HFFc6 (cell line): ENCODE data around the gene FN3K. TPM values are rescaled to one million over a fixed set of nuclear protein-coding genes. Genes with fewer than 3 reads are reported as not detected.

ENCODE experiments used
- DNase-seq: peaks from one replicate; pipeline ENCODE4 v3.0.0-alpha.2; 2018
- H3K27ac Mint-ChIP-seq: 2 replicates; pipeline ENCODE4 v1.8.0; 2020; ENCODE audit warnings: mild to moderate bottlenecking, mixed read lengths
- H3K27me3 Mint-ChIP-seq: 2 replicates; pipeline ENCODE4 v1.8.0; 2021; ENCODE audit warnings: mild to moderate bottlenecking, moderate library complexity, mixed read lengths; ENCODE audit not compliant: insufficient read depth
- H3K36me3 Mint-ChIP-seq: 2 replicates; pipeline ENCODE4 v1.8.0; 2021; ENCODE audit warnings: low read depth, mixed read lengths
- H3K4me1 Mint-ChIP-seq: 2 replicates; pipeline ENCODE4 v1.8.0; 2020; ENCODE audit warnings: low read depth, mixed read lengths
- H3K4me3 Mint-ChIP-seq: 2 replicates; pipeline ENCODE4 v1.8.0; 2020; ENCODE audit warnings: mild to moderate bottlenecking, moderate library complexity, mixed read lengths
- H3K9me3 Mint-ChIP-seq: 2 replicates; pipeline ENCODE4 v1.8.0; 2020; ENCODE audit warnings: mild to moderate bottlenecking, mixed read lengths
- CTCF ChIP-seq: fragments of 200-600 bp; sonication (generic); IDR thresholded peaks from 2 replicates; pipeline ENCODE4 v1.5.0; 2021; ENCODE audit warnings: antibody characterized with exemption, mild to moderate bottlenecking
- total RNA-seq, 6 experiments: library from RNA; stranded (reverse); fragmentation: NEBNext Ultra II Directional; extraction: Animal tissue kit (Norgen Biotek cat#: 25700); gene quantifications; 2 replicates in 1 of 6; 3 replicates in 5 of 6; pipeline ENCODE4 v1.2.3, GENCODE V29; 2021

FN3K gene
- total RNA-seq, 6 experiments from 2014 or later = 0.96 to 2.9 (median 1.6) TPM

- Mint-ChIP-seq H3K4me3 (no peak overlapping the region), H3K27me3 (no peaks in the 10 kb centered on the region; the same call in none of the 2 replicates), H3K4me1 (no peaks in the 10 kb centered on the region; the same call in 1 of the 2 replicates), H3K9me3 (peaks cover 9% of the 10 kb centered on the region), H3K27ac (no peak overlapping the region), H3K36me3 (peaks cover 22% of the 10 kb centered on the region)
- TF ChIP-seq CTCF = no peak
- no peak for DNase-seq
Measured at GRCh38 chr17:82797061-82797460, 61.6 kb downstream of the FN3K start.

- Mint-ChIP-seq H3K27me3 (no peaks in the 10 kb centered on the region; the same call in none of the 2 replicates), H3K36me3 (peaks cover 26% of the 10 kb centered on the region)
- TF ChIP-seq CTCF = no peak
Measured at GRCh38 chr17:82798752-82799151, 63.3 kb downstream of the FN3K start.

GRCh38 chr17:82799591-82799990, 64.2 kb downstream of the FN3K start:
- Mint-ChIP-seq H3K4me1 (no peaks in the 10 kb centered on the region; the same call in 1 of the 2 replicates), H3K36me3 (peaks cover 26% of the 10 kb centered on the region), H3K27ac (no peak overlapping the region), H3K9me3 (peaks cover 9% of the 10 kb centered on the region), H3K27me3 (no peaks in the 10 kb centered on the region; the same call in none of the 2 replicates), H3K4me3 (no peak overlapping the region)
- no peak for TF ChIP-seq CTCF
- no peak for DNase-seq

More at GRCh38 chr17:82798752-82799151, 63.3 kb downstream of the FN3K start:
- Mint-ChIP-seq H3K27ac (no peak overlapping the region), H3K4me3 (no peak overlapping the region), H3K4me1 (no peaks in the 10 kb centered on the region; the same call in 1 of the 2 replicates), H3K9me3 (peaks cover 9% of the 10 kb centered on the region)
- no peak for DNase-seq

Other genes with a start within 250 kb of the FN3K start
- gene FOXK2, start 215.9 kb upstream of the FN3K start, total RNA-seq = 10 to 100 TPM; 38.6 to 46.3 (median 41.1) TPM
- gene WDR45B, start 87.2 kb upstream of the FN3K start, total RNA-seq = 10 to 100 TPM; 60.6 to 73.5 (median 66.3) TPM
- 10 to 100 TPM in 2 of 6 experiments, 1 to 10 TPM in 4; 8.0 to 14.8 (median 9.3) TPM for gene RAB40B, start 36.9 kb upstream of the FN3K start, total RNA-seq
- 10 to 100 TPM; 27.7 to 36.3 (median 33.7) TPM for gene FN3KRP, start 18.9 kb upstream of the FN3K start, total RNA-seq
- gene TBCD, start 16.4 kb downstream of the FN3K start, total RNA-seq = 10 to 100 TPM; 47.3 to 67.6 (median 62.5) TPM
- not detected for gene ZNF750, start 104.4 kb downstream of the FN3K start, total RNA-seq